CD1c-positive myeloid dendritic cell (primary cell): ENCODE results near the gene MAN1A1.
"Not testable (repeated sequence)": the region's sequence is repeated elsewhere in the genome, so short reads cannot be mapped to it uniquely, and the experiment has no call there.

Experiments used
- DNase-seq: peaks from one replicate; pipeline ENCODE4 v3.0.0-alpha.2; 2016; ENCODE audit errors: extremely low spot score

The MAN1A1 gene

GRCh38 chr6:119171088-119171841 lies 178.3 kb downstream of the MAN1A1 start:
- no peak for DNase-seq

DNA sequence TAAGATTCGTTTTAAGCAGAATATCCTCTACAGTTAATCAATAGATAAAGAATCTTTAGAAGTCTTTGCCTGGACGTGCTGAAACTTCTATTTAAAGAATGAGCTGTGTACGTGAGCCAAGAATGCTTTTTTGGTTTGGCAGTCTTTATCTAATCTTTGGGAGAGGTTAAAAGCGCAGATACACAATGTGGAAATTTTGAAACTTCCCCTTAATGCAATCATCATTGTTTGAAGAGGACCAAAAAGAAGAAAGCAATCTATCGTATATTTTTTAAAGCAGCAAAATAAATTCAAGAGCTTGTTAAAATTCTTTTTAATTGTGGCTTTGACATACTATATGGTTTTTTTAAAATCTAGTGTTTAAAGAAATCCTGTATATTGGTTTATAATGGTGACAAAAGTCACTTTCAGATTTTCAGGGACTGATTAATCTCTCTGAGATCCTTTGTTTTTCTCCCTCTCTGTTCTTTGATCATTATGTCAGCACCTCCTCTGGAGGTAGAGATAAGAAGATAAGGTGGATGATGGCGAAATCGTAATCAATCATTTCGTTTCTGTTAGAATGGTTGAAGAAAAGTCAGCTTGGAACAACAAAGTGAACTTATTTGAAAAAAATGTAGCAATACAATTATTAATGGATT lies 179.0 kb downstream of the MAN1A1 start:
- no peak for DNase-seq

GRCh38 chr6:119170103-119170446 lies 179.5 kb downstream of the MAN1A1 start:
- DNase-seq, result no peak

- DNase-seq, result not testable (repeated sequence)
Measured at GRCh38 chr6:119169355-119169754, 180.2 kb downstream of the MAN1A1 start.

- DNase-seq, result no peak
Measured at GRCh38 chr6:119166024-119166784, 183.4 kb downstream of the MAN1A1 start.

GRCh38 chr6:119163006-119163405 lies 186.6 kb downstream of the MAN1A1 start:
- DNase-seq, result no peak

- no peak for DNase-seq
Measured at GRCh38 chr6:119162134-119162775, 187.3 kb downstream of the MAN1A1 start.

GRCh38 chr6:119161438-119161837 lies 188.1 kb downstream of the MAN1A1 start:
- no peak for DNase-seq

GRCh38 chr6:119160911-119161310 lies 188.7 kb downstream of the MAN1A1 start:
- no peak for DNase-seq

DNA sequence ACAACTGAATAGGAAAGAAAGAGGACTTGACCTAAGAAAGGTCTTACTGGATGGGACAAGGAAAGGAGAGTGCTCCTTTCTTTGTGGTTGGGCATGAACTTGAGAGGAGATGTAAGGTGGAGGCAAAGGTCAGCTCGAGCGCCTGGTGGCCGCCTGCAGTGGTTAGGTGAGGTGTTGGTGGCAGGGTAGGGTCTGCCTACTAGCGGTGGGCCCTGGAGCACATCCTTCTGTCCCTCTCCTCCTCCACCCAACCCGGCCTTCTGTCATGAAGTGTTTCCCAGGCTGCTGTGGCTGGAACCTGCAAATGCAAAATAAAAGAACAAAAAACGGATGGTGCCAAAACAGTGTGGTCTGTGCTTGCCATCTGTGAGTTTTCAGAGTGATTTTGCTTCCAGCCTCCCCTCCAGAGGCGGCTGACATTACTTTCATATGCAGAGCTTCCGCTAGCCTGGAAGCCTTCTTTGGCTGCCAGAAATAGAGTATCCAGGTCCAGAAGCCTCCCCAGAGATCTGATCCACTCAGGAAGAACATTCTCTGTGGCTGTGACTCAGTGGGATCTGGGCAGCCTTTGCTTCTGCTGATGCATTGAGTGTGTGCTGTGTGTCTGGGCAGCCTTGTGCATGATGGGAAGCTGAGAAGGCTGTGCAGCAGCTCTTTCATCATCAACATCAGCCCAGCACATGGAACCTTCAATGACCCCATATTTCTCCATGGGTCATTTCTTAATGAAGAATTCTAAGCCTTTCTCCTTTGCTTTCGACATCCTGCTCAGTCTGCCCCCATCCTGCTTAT lies 191.3 kb downstream of the MAN1A1 start:
- no peak for DNase-seq

- DNase-seq, result no peak
Measured at GRCh38 chr6:119157506-119157815, 192.1 kb downstream of the MAN1A1 start.

DNA sequence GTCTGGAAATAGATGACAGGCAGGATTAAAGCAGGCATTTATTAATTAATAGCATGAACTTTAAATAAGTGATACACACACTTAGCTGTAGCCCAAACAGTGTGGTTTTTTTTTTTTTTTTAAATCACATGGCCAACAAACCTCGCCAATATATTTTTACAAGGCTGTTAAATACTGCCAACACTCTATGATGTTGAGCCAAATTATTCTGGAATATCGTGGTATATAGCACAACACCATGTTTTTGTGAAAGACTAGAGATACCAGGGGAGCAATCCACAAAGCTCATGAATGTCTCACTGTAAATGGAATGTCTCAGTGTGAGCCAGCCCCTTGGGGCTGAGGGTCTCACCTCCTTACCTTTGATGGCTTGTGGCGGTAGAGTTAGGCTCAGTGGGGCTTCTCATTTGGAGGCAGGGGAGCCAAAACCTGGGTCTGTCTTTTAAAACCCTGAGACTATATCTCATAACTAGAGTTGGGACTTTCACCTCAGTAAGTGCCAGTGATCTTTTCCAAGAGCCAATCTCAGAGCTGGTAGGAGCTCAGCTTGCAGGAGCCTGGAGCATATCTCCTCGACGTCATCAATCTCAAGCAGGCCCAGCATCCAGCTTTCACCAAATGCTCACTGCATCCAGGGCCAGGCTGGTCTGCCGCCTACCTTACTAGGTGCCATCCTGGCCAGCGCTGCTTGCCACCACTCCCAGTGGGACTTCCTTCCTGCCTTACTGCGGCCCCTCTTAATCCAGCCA lies 192.6 kb downstream of the MAN1A1 start:
- DNase-seq, result no peak

- DNase-seq, result not testable (repeated sequence)
Measured at GRCh38 chr6:119156082-119156481, 193.5 kb downstream of the MAN1A1 start.

DNA sequence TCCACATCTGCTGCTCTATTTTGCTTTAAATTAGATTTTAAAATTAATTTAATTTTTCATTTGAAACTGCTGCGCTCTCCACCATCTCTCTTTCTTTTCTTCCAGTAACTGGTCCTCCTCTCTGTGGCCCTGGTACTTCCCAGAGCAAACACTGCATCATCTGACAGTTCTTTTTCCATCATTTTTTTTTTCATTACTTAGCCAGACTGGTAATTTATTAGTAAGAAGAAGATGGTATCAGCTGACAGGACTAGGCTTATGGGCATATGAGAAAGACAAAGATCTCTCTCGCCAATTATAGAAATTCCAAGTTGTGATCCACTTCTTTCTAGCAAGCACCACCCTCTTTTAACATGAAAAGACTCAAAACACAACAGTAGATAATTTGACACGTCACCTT lies 197.4 kb downstream of the MAN1A1 start:
- DNase-seq, result no peak

- DNase-seq, result no peak
Measured at GRCh38 chr6:119148825-119149525, 200.6 kb downstream of the MAN1A1 start.

GRCh38 chr6:119148098-119148824 lies 201.3 kb downstream of the MAN1A1 start:
- DNase-seq, result peak; percentile 65

DNA sequence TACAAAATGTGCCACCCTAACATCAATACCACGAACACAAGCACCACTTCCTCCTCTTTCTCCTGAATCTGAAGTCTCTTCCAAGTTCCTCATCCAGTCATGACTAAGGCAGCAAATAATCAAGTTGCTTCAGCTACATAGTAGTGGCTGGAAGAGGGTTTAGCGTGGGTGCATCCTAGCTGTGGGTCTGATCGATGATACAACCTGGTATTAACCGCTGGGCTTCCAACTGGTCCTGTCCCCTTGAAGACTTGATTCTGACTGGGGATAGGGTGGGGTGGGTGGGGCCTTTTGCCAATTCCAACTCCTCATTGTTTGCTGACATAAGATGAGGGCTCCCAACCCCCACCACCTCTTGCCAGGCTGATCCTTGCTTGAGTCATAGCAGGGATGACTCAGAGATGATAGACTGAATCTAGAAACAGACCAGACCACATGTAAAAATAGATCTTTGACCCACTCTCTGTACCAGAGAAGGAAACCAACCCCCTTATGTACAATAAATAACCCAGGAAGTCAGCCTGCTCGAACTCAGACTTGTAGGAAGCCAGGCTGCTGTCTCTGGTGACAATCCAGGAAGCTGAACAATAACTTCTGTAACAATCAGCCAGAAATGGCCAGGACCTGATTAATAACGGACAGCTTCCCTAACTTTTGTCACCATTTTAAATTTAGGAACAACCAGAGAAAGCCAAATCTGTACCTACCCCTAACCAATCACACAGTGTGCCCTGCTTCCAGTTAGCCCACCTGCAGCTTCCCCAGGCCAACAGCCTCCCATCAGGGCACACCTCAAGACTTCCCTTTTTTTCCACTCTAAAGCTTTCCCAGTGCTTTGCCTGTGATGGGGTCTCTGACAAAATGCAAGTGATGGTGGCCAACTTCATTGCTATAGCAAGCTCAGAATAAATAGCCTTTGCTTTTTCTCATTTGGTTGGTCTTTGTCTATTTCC lies 202.2 kb downstream of the MAN1A1 start:
- DNase-seq, result peak; percentile 92

DNA sequence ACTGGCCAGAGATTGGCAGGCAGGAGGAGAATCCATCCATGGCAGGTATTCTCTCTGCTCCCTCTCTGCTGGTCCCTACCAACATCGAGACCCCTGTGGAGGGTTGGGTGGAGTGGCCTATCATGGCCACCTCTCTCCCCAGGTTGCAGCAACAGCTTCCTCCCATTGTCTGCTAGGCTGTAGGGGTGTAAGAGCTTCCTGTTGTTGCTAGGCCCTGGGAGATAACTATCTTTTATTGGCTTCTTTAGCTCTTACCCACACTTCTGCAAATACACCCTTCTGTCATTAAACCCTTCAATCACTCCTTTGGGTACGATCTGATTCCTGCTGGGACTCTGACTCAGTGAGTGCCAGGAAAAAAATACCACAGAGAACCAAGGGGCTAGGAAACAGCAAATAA lies 204.4 kb downstream of the MAN1A1 start:
- no peak for DNase-seq

DNA sequence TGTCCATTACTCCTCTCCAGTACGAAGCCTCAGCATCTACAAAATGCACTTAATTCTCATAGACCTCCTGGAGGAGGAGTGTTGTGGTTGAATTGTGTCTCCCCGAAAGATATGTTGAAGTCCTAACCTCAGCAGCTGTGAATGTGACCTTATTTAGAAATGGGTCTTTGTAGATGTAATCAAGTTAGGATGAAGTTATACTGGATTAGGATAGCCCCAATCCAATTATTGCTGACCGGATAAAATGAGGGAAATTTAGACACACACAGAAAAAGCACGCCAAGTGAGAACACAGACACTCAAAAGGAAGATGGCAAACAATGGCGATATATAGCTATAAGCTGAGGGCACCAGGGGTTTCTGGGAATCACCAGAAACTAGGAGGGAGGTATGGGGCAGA lies 206.9 kb downstream of the MAN1A1 start:
- DNase-seq, result no peak
